HG02571 (cell line): Measurements from ENCODE around the gene SHISA5.
"Not testable (repeated sequence)": the region's sequence is repeated elsewhere in the genome, so short reads cannot be mapped to it uniquely, and the experiment has no call there.

Experiments
- ATAC-seq: cut with Tn5 transposase; IDR thresholded peaks from one replicate; pipeline ENCODE4 v1.9.1; 2021; ENCODE audit warnings: mild to moderate bottlenecking, moderate library complexity; ENCODE audit not compliant: unreplicated experiment

The SHISA5 gene

GRCh38 chr3:48521635-48522034 is 17.7 kb upstream of the SHISA5 start:
- ATAC-seq = no peak

GRCh38 chr3:48519277-48519643 is 15.3 kb upstream of the SHISA5 start:
- ATAC-seq = no peak

GRCh38 chr3:48518638-48519276 is 14.8 kb upstream of the SHISA5 start:
- ATAC-seq = no peak

GRCh38 chr3:48518069-48518468 is 14.1 kb upstream of the SHISA5 start:
- ATAC-seq = no peak

- no peak for ATAC-seq
Measured at GRCh38 chr3:48516571-48516970, 12.6 kb upstream of the SHISA5 start.

- ATAC-seq = no peak
Measured at GRCh38 chr3:48514431-48515227, 10.7 kb upstream of the SHISA5 start.

GRCh38 chr3:48511551-48511950 is 7.6 kb upstream of the SHISA5 start:
- ATAC-seq = no peak

- ATAC-seq = no peak
Measured at GRCh38 chr3:48507256-48508061, 3.5 kb upstream of the SHISA5 start.

- ATAC-seq = no peak
Measured at GRCh38 chr3:48505968-48506504, 2.1 kb upstream of the SHISA5 start.

- no peak for ATAC-seq
Measured at GRCh38 chr3:48505146-48505545, 1.2 kb upstream of the SHISA5 start.

- ATAC-seq = no peak
Measured at GRCh38 chr3:48503401-48504050, 448 bp downstream of the SHISA5 start.

GRCh38 chr3:48502728-48503168 is 1.2 kb downstream of the SHISA5 start:
- ATAC-seq = no peak

GRCh38 chr3:48502121-48502520 is 1.9 kb downstream of the SHISA5 start:
- ATAC-seq = no peak

- no peak for ATAC-seq
Measured at GRCh38 chr3:48501196-48501595, 2.8 kb downstream of the SHISA5 start.

GRCh38 chr3:48500656-48501055 is 3.3 kb downstream of the SHISA5 start:
- no peak for ATAC-seq

- no peak for ATAC-seq
Measured at GRCh38 chr3:48493203-48493501, 10.8 kb downstream of the SHISA5 start.

GRCh38 chr3:48492461-48493202 is 11.3 kb downstream of the SHISA5 start:
- ATAC-seq = no peak

- no peak for ATAC-seq
Measured at GRCh38 chr3:48486952-48487351, 17.0 kb downstream of the SHISA5 start.

GRCh38 chr3:48482822-48483221 is 21.2 kb downstream of the SHISA5 start:
- not testable (repeated sequence) for ATAC-seq

- not testable (repeated sequence) for ATAC-seq
Measured at GRCh38 chr3:48480891-48481290, 23.1 kb downstream of the SHISA5 start.
